Measurements from ENCODE around the gene DPCD. TPM values are rescaled to one million over a fixed set of nuclear protein-coding genes. Genes with fewer than 3 reads are reported as not detected.

The DPCD gene
- total and polyA plus RNA-seq, 5 experiments from 2014 or later, result 0.75 to 3.0 (median 1.4) TPM

DNA sequence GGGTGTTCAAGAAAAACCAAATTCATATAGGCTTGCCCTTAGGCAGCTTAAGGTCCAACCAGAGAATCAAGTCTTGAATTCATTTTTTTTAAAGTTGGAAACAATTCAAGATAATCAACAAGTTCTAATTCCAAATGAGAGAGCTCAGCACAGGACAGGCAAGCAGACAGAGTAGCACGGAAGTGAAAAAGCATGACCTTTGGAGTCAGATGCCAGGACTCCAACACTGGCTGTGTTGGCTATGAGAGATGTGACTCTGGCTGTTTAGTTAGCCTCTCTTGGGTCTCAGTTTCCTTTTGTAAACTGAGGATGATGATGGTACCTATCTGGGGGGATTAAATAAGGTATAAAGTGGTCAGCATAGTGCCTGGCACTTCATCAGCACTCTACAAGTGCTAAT is 57.5 kb downstream of the DPCD start:
- Mint-ChIP-seq H3K4me1 (peaks cover 9 to 38% (median 30%) of the 10 kb centered on the region in 4 donors), H3K36me3 (peaks cover 0 to 74% (median 6%) of the 10 kb centered on the region in 3 donors), H3K4me3 (no peak overlapping the region), H3K27ac (peak overlapping the region in 7 of 10 donors; percentile 7 to 93 (median 53)), H3K27me3 (no peaks in the 10 kb centered on the region), H3K9me3 (no peaks in the 10 kb centered on the region)
- DNase-seq, result no peak
- POLR2A ChIA-PET, result no interaction called here
- ATAC-seq, result no peak

DNA sequence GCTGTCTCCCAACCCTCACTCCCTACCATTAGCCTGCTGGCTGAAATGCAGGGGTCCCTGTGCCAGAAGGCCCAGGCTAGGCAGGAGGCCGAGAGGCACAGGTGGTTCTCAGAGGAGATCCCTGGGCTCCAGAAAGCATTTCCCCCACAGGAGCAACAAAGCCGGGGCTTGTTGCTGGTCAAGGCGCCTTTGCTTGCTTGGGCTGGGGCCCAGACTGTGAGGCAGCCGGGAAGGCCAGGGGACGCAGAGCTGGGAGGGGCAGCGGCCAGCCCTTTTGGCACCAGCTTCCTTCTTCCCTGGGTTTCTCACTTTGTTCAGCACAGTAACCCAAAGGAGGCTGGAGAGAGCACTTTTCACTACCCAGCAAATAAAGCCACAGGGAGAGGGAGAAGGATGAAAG is 58.2 kb downstream of the DPCD start:
- DNase-seq (no peak), ATAC-seq (no peak)
- H3K4me3 Mint-ChIP-seq, result no peak overlapping the region
- POLR2A ChIA-PET, result no interaction called here
- H3K4me1 Mint-ChIP-seq, result peaks cover 8 to 36% (median 28%) of the 10 kb centered on the region in 4 donors
- H3K36me3 Mint-ChIP-seq, result peaks cover 0 to 71% (median 6%) of the 10 kb centered on the region in 3 donors
- no peaks in the 10 kb centered on the region for H3K27me3 Mint-ChIP-seq
- H3K27ac Mint-ChIP-seq, result no peak overlapping the region
- H3K9me3 Mint-ChIP-seq, result no peaks in the 10 kb centered on the region

DNA sequence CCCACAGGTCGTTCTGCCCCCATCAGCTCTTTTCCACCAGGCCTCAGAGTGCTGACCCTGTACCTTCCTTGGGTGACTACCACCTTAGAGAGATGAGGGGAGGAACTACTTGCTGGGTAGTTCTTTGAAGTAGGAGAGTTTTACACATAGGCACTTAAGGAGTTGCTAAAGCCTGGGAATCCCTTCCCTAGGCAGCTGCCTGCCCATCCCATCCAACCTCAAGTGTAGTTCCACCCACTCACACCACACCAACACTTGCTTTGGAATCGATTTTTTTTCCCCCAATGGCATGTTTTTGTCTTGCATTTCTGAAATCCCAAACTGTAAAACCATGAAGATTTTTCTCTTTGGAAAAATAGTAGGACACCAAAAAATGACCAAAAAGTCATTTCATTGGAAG is 59.1 kb downstream of the DPCD start:
- Mint-ChIP-seq H3K4me3 (no peak overlapping the region), H3K36me3 (peaks cover 0 to 68% (median 6%) of the 10 kb centered on the region in 3 donors), H3K9me3 (no peaks in the 10 kb centered on the region), H3K27me3 (no peaks in the 10 kb centered on the region), H3K4me1 (peaks cover 5 to 32% (median 26%) of the 10 kb centered on the region in 4 donors), H3K27ac (peak overlapping the region in 2 of 10 donors; percentile 45 to 46)
- ATAC-seq (no peak), DNase-seq (no peak)
- POLR2A ChIA-PET, result interaction anchor here (0.9 kb wide), 1 partner anchor 14 kb away, joined by 3 read pairs; no protein-coding TSS in a partner anchor

DNA sequence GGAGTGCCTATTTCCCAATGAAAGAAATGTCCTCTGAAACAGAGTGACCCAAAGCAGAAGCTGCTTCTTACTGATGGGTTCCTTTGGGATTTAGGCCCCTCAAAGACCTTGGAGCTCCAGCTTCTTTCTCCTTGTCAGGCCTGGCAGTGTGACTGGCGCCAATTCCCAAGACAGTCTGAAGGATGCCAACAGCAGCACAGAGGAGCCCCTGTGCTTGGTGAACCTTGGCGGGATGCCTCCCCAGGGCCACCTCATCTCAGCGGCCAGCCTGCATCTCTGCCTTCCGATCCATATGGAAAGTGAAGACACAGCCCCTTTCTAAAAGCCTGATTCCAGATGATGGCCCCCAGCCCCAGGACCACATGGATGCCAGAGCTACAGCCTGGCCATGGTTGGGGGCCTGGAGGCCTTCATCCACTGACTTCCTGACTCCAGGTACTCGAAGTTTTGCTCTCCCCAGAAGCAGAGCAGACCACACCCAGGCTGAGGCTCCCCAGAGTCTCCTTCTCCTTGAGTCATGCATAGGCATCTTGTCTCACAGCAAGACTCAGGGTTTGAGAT is 61.5 kb downstream of the DPCD start:
- Mint-ChIP-seq H3K36me3 (peaks cover 0 to 49% (median 6%) of the 10 kb centered on the region in 3 donors), H3K4me3 (no peak overlapping the region), H3K4me1 (peaks cover 1 to 28% (median 20%) of the 10 kb centered on the region in 4 donors), H3K27me3 (no peaks in the 10 kb centered on the region), H3K27ac (peak overlapping the region in 5 of 10 donors; percentile 3 to 87 (median 62)), H3K9me3 (no peaks in the 10 kb centered on the region)
- ATAC-seq (no peak), DNase-seq (no peak)
- POLR2A ChIA-PET, result interaction anchor here (0.5 kb wide), 1 partner anchor 74 kb away, joined by 4 read pairs; no protein-coding TSS in a partner anchor

DNA sequence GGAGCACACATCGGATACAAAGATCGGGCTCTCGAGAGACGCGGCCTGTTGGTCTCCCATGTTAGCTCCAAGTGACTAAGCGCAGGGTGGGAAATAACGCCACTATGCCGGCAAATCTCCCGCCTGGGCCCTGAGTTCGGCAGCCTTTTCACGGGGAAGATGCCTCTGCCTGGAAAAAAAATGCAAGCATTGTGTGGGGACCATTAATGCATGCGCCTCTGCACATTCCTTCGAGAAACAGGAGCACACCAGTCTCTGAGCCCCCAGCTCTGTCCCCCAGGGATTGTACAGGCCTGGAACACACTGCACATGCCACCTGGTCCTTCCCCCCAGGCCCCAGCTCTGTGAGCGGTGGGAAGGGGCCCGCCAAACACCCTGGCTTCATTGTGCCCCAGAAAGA is 62.7 kb downstream of the DPCD start:
- Mint-ChIP-seq H3K4me3 (no peak overlapping the region), H3K27me3 (no peaks in the 10 kb centered on the region), H3K9me3 (no peaks in the 10 kb centered on the region), H3K4me1 (peaks cover 0 to 24% (median 17%) of the 10 kb centered on the region in 4 donors), H3K36me3 (peaks cover 0 to 51% (median 6%) of the 10 kb centered on the region in 3 donors), H3K27ac (no peak overlapping the region)
- POLR2A ChIA-PET, result no interaction called here
- DNase-seq (no peak), ATAC-seq (no peak)

DNA sequence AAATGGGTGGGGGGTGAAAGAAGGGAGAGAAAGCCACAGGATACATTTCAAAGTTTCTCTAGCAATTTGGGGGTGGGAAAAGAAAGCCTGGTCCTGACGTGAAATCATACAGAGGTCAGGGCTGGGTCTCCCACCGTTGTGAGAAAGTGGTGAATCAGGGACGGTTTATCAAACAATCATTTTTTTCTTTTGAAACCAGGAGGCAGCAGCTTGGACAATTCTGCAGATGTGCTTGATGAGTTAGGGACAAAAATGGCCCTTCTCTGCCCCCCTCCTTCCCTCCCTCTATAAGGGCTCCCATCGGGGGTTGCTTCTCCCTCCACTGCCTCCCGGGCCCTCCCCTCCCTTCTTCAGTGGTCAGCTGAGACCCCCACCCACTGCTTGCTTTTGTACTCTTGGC is 63.2 kb downstream of the DPCD start:
- Mint-ChIP-seq H3K9me3 (no peaks in the 10 kb centered on the region), H3K27ac (peak overlapping the region in 2 of 10 donors; percentile 66 to 81), H3K36me3 (peaks cover 0 to 56% (median 6%) of the 10 kb centered on the region in 3 donors), H3K4me3 (no peak overlapping the region), H3K4me1 (peaks cover 0 to 24% (median 20%) of the 10 kb centered on the region in 4 donors), H3K27me3 (no peaks in the 10 kb centered on the region)
- ATAC-seq (no peak), DNase-seq (no peak)
- POLR2A ChIA-PET, result no interaction called here

DNA sequence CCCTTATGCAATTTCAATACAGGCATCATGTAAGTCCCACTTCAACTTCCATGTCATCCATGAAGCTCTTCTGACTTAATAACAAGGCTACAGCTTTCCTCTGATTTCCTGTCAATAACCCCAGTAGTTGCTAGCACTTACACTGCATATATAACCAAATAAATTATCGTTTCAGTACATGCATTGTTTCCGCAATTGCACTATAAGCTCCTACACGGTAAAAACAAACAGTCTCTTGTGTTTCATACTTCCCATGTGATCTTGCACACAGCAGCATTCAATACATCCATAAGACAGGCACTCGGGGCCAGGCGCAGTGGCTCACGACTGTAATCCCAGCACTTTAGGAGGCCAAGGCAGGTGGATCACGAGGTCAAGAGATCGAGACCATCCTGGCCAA is 65.4 kb downstream of the DPCD start:
- Mint-ChIP-seq H3K36me3 (peaks cover 0 to 58% (median 2%) of the 10 kb centered on the region in 3 donors), H3K9me3 (no peaks in the 10 kb centered on the region), H3K4me1 (peaks cover 0 to 35% (median 24%) of the 10 kb centered on the region in 4 donors), H3K4me3 (no peak overlapping the region), H3K27me3 (no peaks in the 10 kb centered on the region), H3K27ac (no peak overlapping the region)
- no peak for ATAC-seq
- DNase-seq, result no peak
- POLR2A ChIA-PET, result interaction anchor here (0.6 kb wide), 1 partner anchor 167 kb away, joined by 6 read pairs; no protein-coding TSS in a partner anchor

DNA sequence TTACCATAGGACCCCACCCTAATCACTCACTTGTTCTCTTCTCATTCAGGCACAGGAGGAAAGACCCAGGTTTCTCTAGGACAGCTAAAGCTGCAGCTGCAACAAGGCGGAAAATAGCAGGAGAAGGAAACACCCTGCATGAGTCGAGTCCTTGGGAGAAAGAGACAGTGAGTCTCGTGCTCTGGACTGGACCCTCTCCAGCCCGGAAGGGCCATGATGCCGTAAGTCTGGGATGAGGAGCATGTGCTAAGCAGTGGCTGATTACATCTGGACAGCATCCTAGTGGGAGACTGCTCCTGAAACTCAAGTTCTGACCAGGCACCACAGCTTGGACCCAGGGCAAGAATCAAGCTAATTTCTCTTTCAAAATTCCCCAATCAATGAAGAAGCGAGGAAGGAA is 67.4 kb downstream of the DPCD start:
- POLR2A ChIA-PET, result no interaction called here
- peaks cover 0 to 62% (median 6%) of the 10 kb centered on the region in 3 donors for H3K36me3 Mint-ChIP-seq
- H3K27ac Mint-ChIP-seq, result peak overlapping the region in 3 of 10 donors; percentile 39 to 74 (median 58)
- no peak overlapping the region for H3K4me3 Mint-ChIP-seq
- ATAC-seq (no peak), DNase-seq (no peak)
- no peaks in the 10 kb centered on the region for H3K27me3 Mint-ChIP-seq
- no peaks in the 10 kb centered on the region for H3K9me3 Mint-ChIP-seq
- H3K4me1 Mint-ChIP-seq, result peaks cover 0 to 21% (median 18%) of the 10 kb centered on the region in 4 donors

DNA sequence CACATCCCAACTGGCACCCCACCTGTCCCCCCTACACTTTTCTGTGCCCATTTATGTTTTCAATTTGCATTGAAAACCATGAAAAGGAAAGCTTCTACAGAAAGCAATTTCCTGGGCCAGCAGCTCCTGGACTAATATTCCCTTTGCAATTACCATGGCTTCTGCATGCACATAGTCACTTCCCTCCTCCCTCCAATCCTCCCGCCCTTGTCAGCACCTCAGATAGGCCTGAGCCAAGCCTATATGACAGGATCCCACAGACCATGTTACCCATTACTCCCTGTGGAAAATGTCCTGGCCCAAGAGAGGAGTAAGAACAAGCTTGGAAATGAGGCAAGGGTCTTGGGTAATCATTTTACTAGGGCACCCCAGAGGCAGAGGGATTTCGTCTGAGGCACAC is 68.8 kb downstream of the DPCD start:
- no peak for ATAC-seq
- DNase-seq, result no peak
- no peak overlapping the region for H3K27ac Mint-ChIP-seq
- H3K9me3 Mint-ChIP-seq, result no peaks in the 10 kb centered on the region
- H3K36me3 Mint-ChIP-seq, result peaks cover 0 to 71% (median 10%) of the 10 kb centered on the region in 3 donors
- H3K4me1 Mint-ChIP-seq, result peaks cover 0 to 27% (median 21%) of the 10 kb centered on the region in 4 donors
- no peaks in the 10 kb centered on the region for H3K27me3 Mint-ChIP-seq
- POLR2A ChIA-PET, result no interaction called here
- H3K4me3 Mint-ChIP-seq, result no peak overlapping the region

DNA sequence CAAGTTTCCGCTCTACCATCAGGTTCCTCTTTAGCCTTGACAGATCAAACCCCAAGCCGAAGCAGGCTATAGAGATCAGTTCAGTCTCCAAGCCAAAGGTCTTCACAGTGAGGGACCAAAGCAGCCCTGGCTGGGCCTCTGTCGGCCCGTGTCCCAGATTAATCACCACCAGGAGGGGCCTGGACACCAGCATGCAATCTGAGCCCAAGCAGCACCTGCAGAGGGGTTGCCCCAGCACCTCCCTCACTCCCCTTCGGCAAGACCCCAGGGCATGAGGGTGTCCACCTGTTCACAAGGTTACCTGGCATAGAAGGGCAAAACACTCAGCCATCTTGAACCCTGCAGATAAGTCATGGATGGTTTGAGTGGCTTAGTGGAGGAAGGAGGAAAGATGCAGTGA is 70.9 kb downstream of the DPCD start:
- no peak for DNase-seq
- Mint-ChIP-seq H3K4me1 (peaks cover 0 to 41% (median 31%) of the 10 kb centered on the region in 4 donors), H3K36me3 (peaks cover 0 to 92% (median 13%) of the 10 kb centered on the region in 3 donors), H3K27me3 (no peaks in the 10 kb centered on the region), H3K4me3 (no peak overlapping the region), H3K27ac (peak overlapping the region in 3 of 10 donors; percentile 17 to 36 (median 36)), H3K9me3 (no peaks in the 10 kb centered on the region)
- POLR2A ChIA-PET, result no interaction called here
- ATAC-seq, result no peak

Small RNAs within 50 kb of the gene (microRNA-seq; reads per million reads assigned to microRNA genes)
- gene MIR3158-1 (ENCODE audit: borderline microRNAs expressed) (not detected), gene MIR3158-2 (ENCODE audit: borderline microRNAs expressed) (not detected)

Other genes starting within 250 kb of the DPCD start
- 10 to 100 TPM; 23.3 to 23.8 TPM for gene BTRC, start 234.2 kb upstream of the DPCD start, total RNA-seq
- 10 to 100 TPM in 1 of 3 donors, 1 to 10 TPM in 2; 7.9 to 11.0 (median 8.6) TPM for gene BTRC, start 234.2 kb upstream of the DPCD start, polyA plus RNA-seq
- gene POLL, start 64 bp upstream of the DPCD start, total RNA-seq, result 10 to 100 TPM; 44.0 to 48.9 TPM
- 10 to 100 TPM; 10.6 to 16.7 (median 12.5) TPM for gene POLL, start 64 bp upstream of the DPCD start, polyA plus RNA-seq
- 100 to 1,000 TPM in 1 of 2 experiments, 10 to 100 TPM in 1; 91.2 to 106 TPM for gene FBXW4, start 106.8 kb downstream of the DPCD start, total RNA-seq
- gene FBXW4, start 106.8 kb downstream of the DPCD start, polyA plus RNA-seq, result 10 to 100 TPM in 1 of 3 donors, 1 to 10 TPM in 2; 6.1 to 13.1 (median 6.5) TPM
- not detected for gene FGF8, start 187.8 kb downstream of the DPCD start, total RNA-seq
- gene FGF8, start 187.8 kb downstream of the DPCD start, polyA plus RNA-seq, result not detected
- 10 to 100 TPM; 17.1 to 19.1 TPM for gene NPM3, start 195.1 kb downstream of the DPCD start, total RNA-seq
- 10 to 100 TPM; 14.6 to 19.3 (median 18.9) TPM for gene NPM3, start 195.1 kb downstream of the DPCD start, polyA plus RNA-seq
- 100 to 1,000 TPM; 370 to 406 TPM for gene OGA, start 230.1 kb downstream of the DPCD start, total RNA-seq
- 10 to 100 TPM; 35.7 to 43.7 (median 41.9) TPM for gene OGA, start 230.1 kb downstream of the DPCD start, polyA plus RNA-seq